HepG2 (cell line): ENCODE data around the gene NFKBIA. TPM values are rescaled to one million over a fixed set of nuclear protein-coding genes. Genes with fewer than 3 reads are reported as not detected.
A peak's percentile ranks its signal among the peaks of the same experiment; 100 is the strongest.

ENCODE experiments used
- ARNT2 ChIP-seq: sonication (generic); formaldehyde crosslinking; IDR thresholded peaks from 2 replicates; pipeline ENCODE4 v1.8.0; 2022; ENCODE audit warnings: mild to moderate bottlenecking, low read depth, missing genetic modification reagents, moderate library complexity
- CHCHD3 ChIP-seq: sonication (generic); formaldehyde crosslinking; IDR thresholded peaks from 2 replicates; pipeline ENCODE4 v1.8.0; 2022; ENCODE audit warnings: mild to moderate bottlenecking, missing genetic modification reagents, moderate library complexity
- DDIT3 ChIP-seq: sonication (generic); formaldehyde crosslinking; IDR thresholded peaks from 2 replicates; pipeline ENCODE4 v1.4.0; 2020; ENCODE audit warnings: mild to moderate bottlenecking, missing genetic modification reagents
- ETV5 ChIP-seq: IDR thresholded peaks from 2 replicates; pipeline ENCODE4 v1.6.1; 2018; ENCODE audit warnings: missing biosample characterization, missing genetic modification reagents, inconsistent platforms, borderline replicate concordance
- FOSL2 ChIP-seq: sonication (generic); formaldehyde crosslinking; IDR thresholded peaks from 2 replicates; pipeline ENCODE4 v1.4.0; 2020; ENCODE audit warnings: missing genetic modification reagents
- IRF2 ChIP-seq: IDR thresholded peaks from 2 replicates; pipeline ENCODE4 v1.6.1; 2018; ENCODE audit warnings: missing genetic modification reagents, missing compliant biosample characterization
- IRX3 ChIP-seq: sonication (generic); formaldehyde crosslinking; IDR thresholded peaks from 2 replicates; pipeline ENCODE4 v1.8.1; 2023; ENCODE audit warnings: mild to moderate bottlenecking, low read depth, missing genetic modification reagents, borderline replicate concordance
- PHF21A ChIP-seq: sonication (generic); formaldehyde crosslinking; IDR thresholded peaks from 2 replicates; pipeline ENCODE4 v1.5.0; 2020; ENCODE audit warnings: mild to moderate bottlenecking, missing genetic modification reagents
- PRDM4 ChIP-seq: sonication (generic); formaldehyde crosslinking; IDR thresholded peaks from 2 replicates; pipeline ENCODE4 v1.9.0; 2021; ENCODE audit warnings: missing genetic modification reagents, borderline replicate concordance
- SALL1 ChIP-seq: sonication (generic); formaldehyde crosslinking; IDR thresholded peaks from 2 replicates; pipeline ENCODE4 v1.8.0; 2022; ENCODE audit warnings: mild to moderate bottlenecking, missing genetic modification reagents
- SMC3 ChIP-seq: IDR thresholded peaks from 2 replicates; pipeline ENCODE4 v1.6.1; 2011; ENCODE audit warnings: low read length, improper control_type of control experiment
- TP53 ChIP-seq: sonication (generic); formaldehyde crosslinking; conservative IDR thresholded peaks from 2 replicates; pipeline ENCODE4 v1.4.0; 2020; ENCODE audit warnings: missing genetic modification reagents
- ZBTB38 ChIP-seq: sonication (generic); formaldehyde crosslinking; IDR thresholded peaks from 2 replicates; pipeline ENCODE4 v1.5.1; 2020; ENCODE audit warnings: mild to moderate bottlenecking, missing genetic modification reagents
- ZFP36 ChIP-seq: fragments of 150-350 bp; IDR thresholded peaks from 2 replicates; pipeline ENCODE4 v1.6.1; 2018; ENCODE audit warnings: borderline replicate concordance, low read length, low read depth; ENCODE audit not compliant: partially characterized antibody
- ZFY ChIP-seq: sonication (generic); formaldehyde crosslinking; IDR thresholded peaks from 2 replicates; pipeline ENCODE4 v1.4.0; 2020; ENCODE audit warnings: missing genetic modification reagents
- ZNF333 ChIP-seq: sonication (generic); formaldehyde crosslinking; IDR thresholded peaks from 2 replicates; pipeline ENCODE4 v1.4.0; 2020; ENCODE audit warnings: mild to moderate bottlenecking, missing genetic modification reagents, borderline replicate concordance
- ZNF382 ChIP-seq: sonication (generic); formaldehyde crosslinking; IDR thresholded peaks from 2 replicates; pipeline ENCODE4 v1.5.0; 2020; ENCODE audit warnings: missing genetic modification reagents, mild to moderate bottlenecking, borderline replicate concordance
- ZNF484 ChIP-seq: sonication (generic); formaldehyde crosslinking; IDR thresholded peaks from 2 replicates; pipeline ENCODE4 v1.5.1; 2020; ENCODE audit warnings: mild to moderate bottlenecking, low read depth, missing genetic modification reagents, borderline replicate concordance
- ZNF510 ChIP-seq: sonication (generic); formaldehyde crosslinking; IDR thresholded peaks from 2 replicates; pipeline ENCODE4 v1.4.0; 2020; ENCODE audit warnings: low read depth, mild to moderate bottlenecking, missing genetic modification reagents
- ZNF724P ChIP-seq: sonication (generic); formaldehyde crosslinking; IDR thresholded peaks from 2 replicates; pipeline ENCODE4 v1.8.0; 2022; ENCODE audit warnings: missing genetic modification reagents, borderline replicate concordance
- ZNF775 ChIP-seq: sonication (generic); formaldehyde crosslinking; IDR thresholded peaks from 2 replicates; pipeline ENCODE4 v1.4.0; 2020; ENCODE audit warnings: missing genetic modification reagents, mild to moderate bottlenecking, moderate library complexity, borderline replicate concordance
- polyA plus RNA-seq, 8 experiments: library from polyadenylated mRNA; depleted of rRNA in 3 of 8; stranded (reverse) in 7 of 8; unstranded in 1 of 8; fragments of >200 nt; fragmentation: Illumina TruSeq in 4 of 8; extraction: Trizol in 4 of 8; gene quantifications; 2 replicates each; pipeline versions ENCODE4 v1.2.1 to v1.2.3, GENCODE V29; 2011 to 2016; ENCODE audit warnings: low read depth in 4 of 8, missing spikeins in 1 of 8, mixed read lengths in 1 of 8; ENCODE audit not compliant: insufficient read depth in 1 of 8
- total RNA-seq, 5 experiments: library from RNA; depleted of rRNA; stranded (reverse); fragments of >200 nt; fragmentation: Illumina TruSeq; extraction: Trizol; gene quantifications; 2 replicates each; pipeline ENCODE4 v1.2.3, GENCODE V29; 2016; ENCODE audit warnings: low read depth in 1 of 5

The NFKBIA gene
- total and polyA plus RNA-seq, 2 of the 13 experiments (the other 11 are each of a cell fraction or from before 2014, with no cell fraction given) = 197 to 319 TPM

GRCh38 chr14:35365130-35366055 lies 39.2 kb downstream of the NFKBIA start (continued):
- TF ChIP-seq DDIT3 (CRISPR knock-in tag) (0 out of 2 replicates have a peak, but pooled peaks have one; percentile 39), ZNF724P (CRISPR knock-in tag) (peak; percentile 95; the same call in 1 of the 2 replicates), PRDM4 (CRISPR knock-in tag) (no peak), ZFP36 (no peak), ZNF484 (no peak), FOSL2 (peak; percentile 99), SALL1 (CRISPR knock-in tag) (peak; percentile 97), SMC3 (peak; percentile 44), ZNF510 (peak; percentile 95; the same call in 1 of the 2 replicates), ZBTB38 (CRISPR knock-in tag) (peak; percentile 89), ZNF775 (CRISPR knock-in tag) (no peak), ZNF333 (CRISPR knock-in tag) (no peak), TP53 (no peak), ZFY (CRISPR knock-in tag) (peak; percentile 86), ETV5 (CRISPR knock-in tag) (peak; percentile 73; the same call in 1 of the 2 replicates), ARNT2 (CRISPR knock-in tag) (peak; percentile 96), ZNF382 (CRISPR knock-in tag) (no peak), IRX3 (CRISPR knock-in tag) (0 out of 2 replicates have a peak, but pooled peaks have one; percentile 40), IRF2 (CRISPR knock-in tag) (peak; percentile 93), CHCHD3 (CRISPR knock-in tag) (peak; percentile 69; the same call in 1 of the 2 replicates), PHF21A (CRISPR knock-in tag) (no peak; the same call in 1 of the 2 replicates)
